ENCODE measurements around the gene MAX.

DNA sequence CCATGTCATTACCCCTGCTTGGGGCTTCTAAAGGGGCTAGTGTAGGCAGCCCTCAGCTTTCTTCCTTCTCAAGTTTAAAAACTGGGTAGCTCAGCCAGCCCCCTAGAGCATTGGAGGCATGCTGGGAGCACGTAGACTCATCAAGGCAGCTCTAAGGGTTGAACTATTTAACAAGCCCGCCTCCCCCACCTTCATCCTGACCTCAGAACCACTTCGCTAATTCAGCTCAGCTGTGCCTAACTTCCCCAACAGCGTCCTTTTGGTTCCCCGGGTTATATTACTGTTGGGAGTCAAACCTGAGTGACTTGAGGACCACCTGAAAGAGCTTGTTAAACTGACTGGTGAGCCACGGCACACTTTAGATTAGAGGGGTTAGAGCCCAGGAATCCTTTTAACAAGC, 30.1 kb downstream of the MAX start:
- TF ChIP-seq, protein P1, sequence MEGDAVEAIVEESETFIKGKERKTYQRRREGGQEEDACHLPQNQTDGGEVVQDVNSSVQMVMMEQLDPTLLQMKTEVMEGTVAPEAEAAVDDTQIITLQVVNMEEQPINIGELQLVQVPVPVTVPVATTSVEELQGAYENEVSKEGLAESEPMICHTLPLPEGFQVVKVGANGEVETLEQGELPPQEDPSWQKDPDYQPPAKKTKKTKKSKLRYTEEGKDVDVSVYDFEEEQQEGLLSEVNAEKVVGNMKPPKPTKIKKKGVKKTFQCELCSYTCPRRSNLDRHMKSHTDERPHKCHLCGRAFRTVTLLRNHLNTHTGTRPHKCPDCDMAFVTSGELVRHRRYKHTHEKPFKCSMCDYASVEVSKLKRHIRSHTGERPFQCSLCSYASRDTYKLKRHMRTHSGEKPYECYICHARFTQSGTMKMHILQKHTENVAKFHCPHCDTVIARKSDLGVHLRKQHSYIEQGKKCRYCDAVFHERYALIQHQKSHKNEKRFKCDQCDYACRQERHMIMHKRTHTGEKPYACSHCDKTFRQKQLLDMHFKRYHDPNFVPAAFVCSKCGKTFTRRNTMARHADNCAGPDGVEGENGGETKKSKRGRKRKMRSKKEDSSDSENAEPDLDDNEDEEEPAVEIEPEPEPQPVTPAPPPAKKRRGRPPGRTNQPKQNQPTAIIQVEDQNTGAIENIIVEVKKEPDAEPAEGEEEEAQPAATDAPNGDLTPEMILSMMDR (conservative IDR thresholded peaks at IDR 0.05; ENCODE audit: low read depth, low read length), result no peak
- TF ChIP-seq RCOR1 (IDR thresholded peaks at IDR 0.05; ENCODE audit: insufficient replicate concordance, low read length), result no peak
- no peak for TF ChIP-seq MAFK (IDR thresholded peaks at IDR 0.05; ENCODE audit: low read depth, low read length)
- no peak for TF ChIP-seq POLR2A (IDR thresholded peaks at IDR 0.05; ENCODE audit: low read depth, low read length)
- TF ChIP-seq SMC3 (IDR thresholded peaks at IDR 0.05; ENCODE audit: low read depth, low read length), result no peak
- no peak for TF ChIP-seq MAZ (IDR thresholded peaks at IDR 0.05; ENCODE audit: borderline replicate concordance, low read depth, low read length)
- no peak for TF ChIP-seq FOS (IDR thresholded peaks at IDR 0.05; ENCODE audit: low read depth, low read length)
- no peak for TF ChIP-seq BHLHE40 (IDR thresholded peaks at IDR 0.05; ENCODE audit: low read depth, low read length)
- no peak for TF ChIP-seq RAD21 (IDR thresholded peaks at IDR 0.05; ENCODE audit: low read length)

All from IMR-90 (cell line).